ENCODE measurements around the gene SCYGR3. TPM values are rescaled to one million over a fixed set of nuclear protein-coding genes. Genes with fewer than 3 reads are reported as not detected.

Gene SCYGR3, protein sequence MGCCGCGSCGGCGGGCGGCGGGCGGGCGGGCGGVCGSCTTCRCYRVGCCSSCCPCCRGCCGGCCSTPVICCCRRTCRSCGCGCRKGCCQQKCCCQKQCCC
- not detected in 2 replicates for total RNA-seq

GRCh38 chr2:227614740-227615139 is at the start of gene SCYGR3:
SCYGR3 (minus strand) TSS chr2:227614840; CDS start chr2:227614840, 0 bp downstream.

GRCh38 chr2:227617316-227618230 is 2.9 kb upstream of the SCYGR3 start, which contains the start of gene SCYGR4:
SCYGR4 (plus strand) TSS chr2:227617498; CDS start chr2:227617498, 0 bp downstream.

GRCh38 chr2:227598835-227599503 is 15.7 kb downstream of the SCYGR3 start, which contains the start of gene SCYGR2:
SCYGR2 (plus strand) TSS chr2:227598893; CDS start chr2:227598893, 0 bp downstream.

Other genes with a start within 250 kb of the SCYGR3 start
- gene TM4SF20, start 235.5 kb downstream of the SCYGR3 start, total RNA-seq = under 0.01 and 0.09 TPM in 2 replicates
- not detected in 2 replicates for gene SCYGR1, start 226.9 kb downstream of the SCYGR3 start, total RNA-seq
- gene AGFG1, start 142.7 kb downstream of the SCYGR3 start, total RNA-seq = 56.0 and 68.4 TPM in 2 replicates
- gene SCYGR2, start 15.9 kb downstream of the SCYGR3 start, total RNA-seq = not detected in 2 replicates
- gene SCYGR4, start 2.7 kb upstream of the SCYGR3 start, total RNA-seq = 0.09 TPM in 1 of 2 replicates, not detected in the other
- gene SCYGR5, start 52.0 kb upstream of the SCYGR3 start, total RNA-seq = not detected in 2 replicates
- 1.0 and 2.1 TPM in 2 replicates for gene SLC19A3, start 103.2 kb upstream of the SCYGR3 start, total RNA-seq
- gene SCYGR6, start 109.9 kb upstream of the SCYGR3 start, total RNA-seq = not detected in 2 replicates
- not detected in 2 replicates for gene SCYGR7, start 113.5 kb upstream of the SCYGR3 start, total RNA-seq
- gene SCYGR8, start 131.1 kb upstream of the SCYGR3 start, total RNA-seq = not detected in 2 replicates
- gene CCL20, start 199.0 kb upstream of the SCYGR3 start, total RNA-seq = 0.28 TPM in 1 of 2 replicates, not detected in the other

Measured in smooth muscle cell of bladder (primary cell).